Germinal center (tissue), 1 donor: Measurements from ENCODE around the gene PRUNE2.
A peak's percentile ranks its signal among the peaks of the same experiment; 100 is the strongest.

Source experiments
- DNase-seq: peaks from one replicate; pipeline ENCODE4 v3.0.0; 2012; ENCODE audit warnings: mixed read lengths, low spot score

PRUNE2 gene

DNA sequence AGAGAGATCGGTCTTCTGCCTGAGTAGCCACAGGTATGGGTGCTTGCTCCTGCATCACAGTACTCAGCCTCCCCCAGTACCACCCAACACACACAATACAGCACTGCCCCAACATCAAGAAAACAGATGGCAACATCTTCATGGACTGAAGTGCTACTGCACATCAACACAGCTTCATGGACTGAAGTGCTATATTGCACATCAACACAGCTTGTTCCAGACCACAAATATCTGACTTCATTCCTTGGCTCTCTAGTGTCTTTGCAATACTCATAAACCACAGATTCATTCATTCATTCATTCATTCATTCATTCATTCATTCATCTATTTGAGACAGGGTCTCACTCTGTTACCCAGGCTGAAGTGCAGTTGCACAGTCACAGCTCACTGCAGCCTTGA is 172.8 kb downstream of the PRUNE2 start:
- no peak for DNase-seq

DNA sequence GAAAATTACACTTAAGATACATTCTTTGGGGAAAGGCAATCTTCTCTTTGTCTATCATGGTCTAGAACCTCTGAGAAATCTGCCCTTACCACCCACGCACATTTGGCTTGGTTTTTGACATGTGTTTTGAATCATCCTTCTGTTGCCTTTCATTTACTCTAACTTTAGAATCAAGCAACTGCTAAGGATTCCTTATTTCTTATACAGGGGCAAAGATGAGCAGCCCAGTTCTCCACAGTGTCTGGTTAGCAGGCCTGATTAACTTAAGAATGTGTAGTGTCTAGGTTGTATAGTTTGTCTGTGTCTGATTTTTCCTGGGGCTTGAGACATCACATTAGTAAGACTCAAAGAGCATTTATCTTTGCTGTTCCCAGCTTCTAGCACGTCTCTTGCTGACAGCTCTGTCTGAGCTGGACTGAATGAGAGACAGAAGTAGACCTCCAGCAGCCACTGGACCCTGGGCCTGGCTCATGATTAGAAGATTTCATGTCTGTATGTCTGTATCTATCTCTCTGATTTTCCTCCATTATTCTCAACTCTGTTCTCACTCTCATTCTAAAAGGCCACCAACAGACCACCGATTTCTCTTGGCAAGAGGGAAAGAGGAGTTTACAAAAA is 173.5 kb downstream of the PRUNE2 start:
- no peak for DNase-seq

DNA sequence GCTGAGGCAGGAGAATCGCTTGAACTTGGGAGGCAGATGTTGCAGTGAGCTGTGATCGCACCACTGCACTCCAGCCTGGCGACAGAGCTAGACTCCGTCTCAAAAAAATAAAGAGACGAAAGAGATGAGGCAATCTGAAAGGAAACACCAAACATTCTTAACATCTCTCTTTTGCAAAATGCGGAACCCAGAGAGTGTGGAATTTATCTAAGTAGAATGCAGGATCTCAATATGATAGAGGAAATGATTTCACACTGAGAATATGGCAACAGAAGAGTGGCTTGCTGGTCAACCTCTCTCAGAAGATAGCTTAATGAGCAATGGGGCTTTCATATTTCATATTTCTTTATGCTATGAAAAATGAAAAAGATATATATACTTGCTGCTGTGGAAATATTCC is 175.1 kb downstream of the PRUNE2 start:
- no peak for DNase-seq

DNA sequence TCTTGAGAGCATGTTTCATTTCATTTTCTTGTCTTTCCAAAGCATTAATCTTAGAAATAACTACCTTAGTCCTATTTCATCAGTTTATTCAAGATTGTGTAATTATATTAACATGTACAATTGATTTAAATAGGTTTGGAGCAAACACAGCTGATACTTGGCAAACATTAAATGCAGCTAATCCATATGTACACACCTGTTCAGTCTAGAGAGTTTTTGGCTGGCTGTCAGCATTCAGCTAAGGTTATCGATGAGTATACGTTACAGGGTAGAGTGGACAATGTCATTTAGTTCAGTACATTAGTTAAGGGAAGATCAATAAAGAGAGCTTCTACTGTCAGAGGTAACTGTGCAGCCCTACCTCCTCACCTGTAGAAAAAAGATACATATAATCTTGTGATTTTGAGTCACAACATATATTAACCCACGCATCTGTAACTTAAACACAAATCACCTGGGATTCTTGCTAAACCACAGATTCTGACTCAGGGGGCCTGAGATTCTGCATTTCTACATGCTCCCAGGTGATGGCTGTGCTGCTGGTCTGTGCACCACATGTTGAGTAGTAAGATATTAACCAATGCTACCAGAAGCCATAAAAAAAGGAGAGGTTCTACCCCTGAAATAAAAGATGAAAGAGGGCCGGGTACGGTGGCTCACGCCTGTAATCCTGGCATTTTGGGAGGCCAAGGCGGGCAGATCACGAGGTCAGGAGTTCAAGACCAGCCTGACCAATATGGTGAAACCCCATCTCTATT is 175.8 kb downstream of the PRUNE2 start:
- no peak for DNase-seq

DNA sequence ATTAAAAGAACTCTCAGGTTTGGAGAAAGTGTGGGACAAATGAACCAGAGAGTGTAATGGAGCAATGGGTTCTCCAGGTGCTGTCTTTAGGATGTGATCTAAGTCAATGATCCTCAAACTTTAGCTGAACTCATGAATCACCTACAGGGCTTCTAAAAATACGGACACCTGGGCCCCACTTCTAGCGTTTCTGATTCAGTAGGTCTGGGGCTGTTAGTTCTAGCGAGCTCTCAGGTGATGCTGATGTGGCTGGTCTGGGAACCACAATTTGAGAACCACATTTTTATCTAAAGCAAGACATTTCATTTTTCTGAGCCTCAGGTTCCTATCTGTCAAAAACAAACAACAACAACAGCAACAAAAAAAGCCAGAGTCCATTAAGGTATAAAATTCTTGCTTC is 176.8 kb downstream of the PRUNE2 start:
- no peak for DNase-seq

DNA sequence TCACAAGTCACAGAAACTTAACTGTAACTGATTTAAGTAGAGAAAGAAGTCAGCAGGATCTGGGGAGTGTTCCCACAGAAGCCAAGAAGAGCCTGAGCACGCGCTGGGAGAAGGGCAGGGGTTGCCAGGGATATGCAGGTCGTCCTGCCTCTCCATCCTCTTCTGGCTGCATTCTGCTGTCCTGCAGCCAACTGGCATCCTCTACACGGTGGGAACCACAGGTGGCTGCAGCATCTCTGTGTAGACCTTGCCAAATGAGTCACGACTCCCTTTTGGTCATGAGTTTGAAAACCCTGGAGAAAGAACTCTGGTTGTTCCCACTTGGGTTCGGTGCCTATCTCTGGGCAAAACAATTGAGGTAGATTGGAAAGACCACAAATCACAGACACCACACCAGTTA is 180.0 kb downstream of the PRUNE2 start:
- DNase-seq, result no peak

DNA sequence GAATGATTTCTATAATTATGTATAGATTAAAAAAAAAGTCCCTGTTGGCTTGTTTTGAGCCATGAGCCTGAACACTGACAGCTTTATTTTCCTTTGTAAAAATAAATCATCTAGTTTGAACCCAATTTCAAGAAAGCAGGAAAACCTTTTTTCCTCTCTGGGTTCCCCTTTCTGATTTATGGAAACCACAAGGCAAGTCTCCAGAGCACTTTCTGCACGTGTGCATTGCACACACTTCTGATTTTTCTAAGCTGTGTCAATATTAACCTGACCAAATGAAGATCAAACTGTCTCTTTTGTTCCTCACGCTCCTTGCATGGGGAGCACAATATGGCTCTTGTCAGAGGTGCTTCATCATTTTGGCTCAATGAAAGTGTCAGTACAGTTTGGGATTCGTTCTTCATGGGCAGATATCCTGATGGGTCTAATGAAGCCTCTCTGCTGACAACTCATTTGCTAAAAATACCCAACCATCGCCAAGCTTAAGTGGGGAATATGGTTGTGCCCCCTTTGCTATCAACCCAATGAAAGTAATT is 180.8 kb downstream of the PRUNE2 start:
- DNase-seq, result no peak

DNA sequence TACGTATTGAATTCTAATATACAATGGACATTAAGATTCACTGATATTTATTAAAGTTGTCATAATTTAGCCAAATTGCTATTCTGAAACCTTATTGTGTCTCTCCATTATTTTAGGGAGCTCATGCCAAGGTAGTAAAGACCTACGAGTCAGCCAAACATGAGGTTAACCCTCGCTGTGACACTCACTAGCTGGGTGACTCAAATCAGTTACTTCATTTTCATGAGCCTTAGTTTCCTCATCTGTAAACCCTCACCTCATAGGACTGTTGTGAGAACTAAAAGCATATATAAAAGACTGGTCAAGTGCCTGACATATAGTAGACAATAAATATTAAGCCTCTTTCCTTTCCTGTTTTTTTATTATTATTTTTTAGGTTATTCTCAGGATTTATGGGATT is 185.7 kb downstream of the PRUNE2 start:
- no peak for DNase-seq

DNA sequence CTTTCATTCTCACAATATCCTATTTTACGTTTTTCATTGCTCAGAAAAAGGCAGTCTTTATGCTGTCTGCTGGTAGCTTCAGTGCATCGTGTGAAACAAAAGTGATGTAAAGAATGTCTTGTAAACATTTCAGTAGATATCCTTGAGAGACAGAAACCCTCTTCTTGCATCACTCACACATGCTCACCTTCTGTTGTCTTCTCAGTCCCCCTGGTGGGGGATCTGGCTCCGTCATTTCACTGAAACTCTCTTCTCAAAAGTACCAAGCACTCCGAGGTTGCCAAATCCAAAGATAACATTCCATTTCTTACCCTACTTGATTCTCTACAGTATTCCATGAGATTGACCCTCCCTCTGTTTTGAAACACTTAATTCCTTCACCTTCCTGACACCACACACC is 187.7 kb downstream of the PRUNE2 start:
- no peak for DNase-seq

DNA sequence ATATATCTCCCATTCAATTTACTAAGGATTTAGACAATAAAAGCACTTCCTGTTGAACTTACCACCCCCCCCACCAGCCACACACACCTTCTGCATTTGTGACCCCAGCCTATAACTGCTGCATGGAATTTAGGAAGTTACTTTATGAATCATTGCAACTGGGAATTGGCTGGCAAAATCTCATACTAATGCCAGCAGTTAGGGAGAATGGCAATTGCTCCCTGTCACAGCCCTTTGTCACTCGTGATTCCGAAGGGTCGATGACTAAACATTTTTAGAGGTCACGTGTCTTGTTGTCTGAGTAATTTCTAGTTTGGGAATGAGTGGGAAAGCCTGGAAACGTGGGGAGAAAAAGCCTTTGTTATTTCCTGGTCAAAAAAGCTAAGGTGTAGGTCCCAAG is 188.3 kb downstream of the PRUNE2 start:
- no peak for DNase-seq

DNA sequence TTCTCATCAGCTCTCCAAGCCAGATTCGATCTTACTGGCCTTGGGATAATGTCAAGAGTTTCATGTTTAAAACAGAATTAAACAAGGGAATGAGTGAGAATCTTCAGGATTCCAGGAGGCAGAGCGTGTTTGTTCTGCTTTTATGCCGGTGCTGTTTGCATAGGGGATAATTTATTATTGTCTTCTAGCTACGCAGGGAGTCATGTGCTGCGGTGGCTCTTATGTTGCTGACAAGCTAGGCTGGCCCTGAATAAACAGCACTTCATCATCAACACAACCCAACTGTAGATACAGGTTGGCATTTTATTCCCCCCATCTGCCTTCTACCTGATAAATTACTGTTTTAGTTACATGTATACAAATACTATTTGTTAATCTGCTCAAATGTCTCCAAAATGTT is 188.7 kb downstream of the PRUNE2 start:
- DNase-seq, result no peak

DNA sequence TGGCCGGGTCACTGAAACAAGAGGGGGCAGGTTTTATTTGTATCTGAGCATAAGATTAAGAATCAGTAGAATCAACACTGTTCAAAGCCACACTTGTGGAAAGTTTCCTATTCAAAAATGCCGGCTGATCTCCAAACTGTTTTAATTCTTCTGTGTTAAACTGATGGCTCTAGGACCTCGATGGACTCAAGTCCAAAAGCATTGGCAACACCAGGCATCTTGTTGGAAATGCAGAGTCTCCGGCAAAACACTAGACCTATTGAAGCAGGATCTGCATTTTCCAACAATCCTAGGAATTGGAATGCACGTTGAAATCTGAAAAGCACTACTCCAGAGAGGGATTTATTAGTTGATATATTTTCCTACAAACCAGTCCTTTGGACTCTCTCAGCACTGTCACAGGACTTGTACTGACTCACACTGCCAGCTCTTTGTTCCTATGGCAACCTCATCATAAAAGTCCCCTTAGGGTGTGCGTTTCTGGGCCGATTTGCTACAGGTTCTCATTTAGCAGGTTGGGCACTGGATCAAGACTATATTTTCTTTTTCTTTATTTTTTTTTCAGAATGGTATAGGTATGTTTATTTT is 189.7 kb downstream of the PRUNE2 start:
- DNase-seq, result no peak

DNA sequence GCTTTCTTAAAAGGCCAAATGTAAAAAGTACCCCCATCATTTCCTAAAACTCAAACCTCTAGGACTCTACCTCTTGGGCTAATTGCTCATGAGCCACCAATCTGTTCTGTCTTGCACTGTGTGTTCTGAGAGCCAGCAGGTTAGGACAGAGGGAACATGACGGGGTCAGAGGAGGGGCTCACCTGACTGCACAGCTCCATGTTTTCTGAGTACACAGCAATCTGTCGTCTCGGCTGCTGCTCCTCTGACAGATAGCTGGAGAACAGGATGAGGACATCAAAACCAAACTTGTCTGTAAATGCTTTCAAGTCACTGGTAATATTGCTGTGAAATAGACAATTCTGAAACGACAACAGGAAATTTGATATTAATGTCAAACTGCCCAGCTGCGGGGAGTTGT is 192.5 kb downstream of the PRUNE2 start:
- DNase-seq, result no peak

DNA sequence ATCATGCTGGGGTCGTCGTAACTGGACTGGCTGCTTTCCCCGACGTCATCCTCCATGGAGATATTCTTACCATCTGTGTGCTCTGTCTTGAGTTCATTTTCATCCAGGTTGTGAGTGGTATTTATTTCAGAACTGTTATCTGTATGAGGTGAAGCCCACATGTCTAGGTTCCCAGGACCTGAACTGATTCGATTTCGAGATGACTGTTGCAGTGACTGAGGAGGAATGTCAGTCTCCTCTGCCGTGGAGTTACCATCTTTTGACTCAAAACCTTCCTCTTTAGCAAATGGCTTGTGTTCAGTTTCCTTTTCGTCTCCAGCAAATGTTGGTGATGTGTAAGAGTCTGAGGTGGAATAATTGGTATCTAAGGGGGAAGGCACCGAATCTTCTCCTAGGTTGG is 196.9 kb downstream of the PRUNE2 start:
- DNase-seq, result no peak

DNA sequence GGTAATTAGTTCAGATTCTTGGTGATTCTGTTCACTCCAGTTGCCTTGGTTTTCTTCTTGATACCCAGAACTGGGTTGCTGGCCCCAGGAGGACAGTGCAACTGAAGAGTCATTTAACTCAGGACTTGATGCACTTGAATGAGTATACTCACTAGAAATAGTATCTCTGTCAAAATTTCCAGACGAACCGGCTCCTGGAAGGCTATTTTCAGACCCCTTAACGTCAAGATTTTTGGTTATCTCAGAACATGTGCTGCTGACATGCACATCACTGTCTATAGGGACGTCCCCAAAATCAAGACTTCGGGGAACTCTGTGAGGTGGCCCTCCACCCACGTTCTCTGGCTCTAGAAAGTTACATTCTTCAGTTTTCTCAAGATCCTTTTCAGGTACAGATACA is 198.4 kb downstream of the PRUNE2 start:
- DNase-seq, result no peak

DNA sequence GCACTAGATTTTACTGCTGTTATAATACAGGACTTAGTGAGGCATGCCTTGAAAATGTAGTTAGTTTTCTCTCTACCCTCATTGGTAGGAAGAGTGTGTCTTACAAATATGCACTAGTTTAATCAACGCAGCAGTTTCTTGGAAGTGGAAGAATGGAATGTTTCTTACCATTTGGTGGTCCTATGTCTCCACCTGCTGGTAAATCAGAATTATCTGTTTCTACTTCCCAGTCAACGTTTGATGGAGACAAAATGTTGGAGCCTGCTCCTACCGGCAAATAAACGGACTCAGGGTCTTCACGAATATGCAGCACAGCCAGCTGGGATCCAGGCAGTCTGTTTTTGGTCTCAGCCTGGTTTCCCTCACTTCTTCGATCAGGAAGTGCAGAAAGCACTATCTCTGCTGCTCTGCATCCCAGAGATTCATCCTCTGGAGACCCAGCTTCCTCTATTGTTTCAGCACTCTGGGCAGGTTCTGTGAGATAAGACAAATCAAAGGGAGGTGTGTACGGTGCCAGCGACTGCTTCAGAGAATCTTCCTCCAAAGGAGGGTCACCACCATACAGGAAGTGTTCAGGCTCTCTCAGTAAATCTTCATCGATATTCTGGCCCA is 201.2 kb downstream of the PRUNE2 start:
- DNase-seq, result peak; percentile 37

DNA sequence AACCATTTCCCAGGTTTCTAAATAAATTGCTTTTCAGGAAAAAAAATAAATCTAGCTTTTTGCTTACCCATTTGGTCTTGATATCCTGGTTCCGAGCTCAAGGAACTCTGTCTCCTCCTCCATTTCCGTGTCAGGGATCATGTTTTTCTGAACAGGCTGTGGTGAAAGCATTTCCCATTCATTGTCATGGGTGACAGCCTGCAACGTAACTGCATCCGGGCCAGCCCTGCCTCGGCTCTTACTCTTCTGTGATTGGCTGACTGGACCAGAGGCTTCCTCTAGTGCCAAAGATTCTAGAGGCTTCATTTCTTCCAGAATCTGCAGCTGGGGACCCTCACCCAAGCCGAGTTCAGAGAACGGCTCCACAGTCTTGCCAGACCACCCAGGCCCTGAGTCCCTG is 202.6 kb downstream of the PRUNE2 start:
- no peak for DNase-seq

DNA sequence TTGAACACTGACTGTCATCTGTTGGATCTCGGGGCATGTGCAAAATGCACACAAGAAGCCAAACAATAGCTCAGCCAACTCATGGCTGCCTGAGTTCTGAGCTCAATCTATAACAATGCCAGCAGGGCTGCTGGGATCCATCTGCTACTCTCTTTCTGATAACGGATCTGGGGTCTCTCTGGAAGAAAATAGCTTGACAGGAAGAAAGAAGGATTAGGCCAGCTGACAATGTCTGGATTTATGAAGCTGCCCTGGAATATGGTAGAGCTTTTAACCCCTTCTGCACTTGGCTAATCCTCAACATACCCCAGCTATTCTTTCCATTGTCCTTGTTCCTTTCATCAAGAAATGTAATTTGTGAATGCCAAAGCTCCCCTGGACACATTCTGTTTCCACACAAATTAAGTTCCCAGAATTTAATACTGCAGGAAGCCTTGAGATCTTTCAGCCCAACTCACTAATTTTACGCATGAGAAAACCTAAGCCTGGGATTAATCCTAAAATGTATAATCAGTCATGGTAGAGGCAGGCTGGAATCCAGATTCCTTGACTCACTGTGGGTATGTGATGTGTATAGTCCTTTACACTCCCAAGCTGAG is 204.4 kb downstream of the PRUNE2 start:
- no peak for DNase-seq

DNA sequence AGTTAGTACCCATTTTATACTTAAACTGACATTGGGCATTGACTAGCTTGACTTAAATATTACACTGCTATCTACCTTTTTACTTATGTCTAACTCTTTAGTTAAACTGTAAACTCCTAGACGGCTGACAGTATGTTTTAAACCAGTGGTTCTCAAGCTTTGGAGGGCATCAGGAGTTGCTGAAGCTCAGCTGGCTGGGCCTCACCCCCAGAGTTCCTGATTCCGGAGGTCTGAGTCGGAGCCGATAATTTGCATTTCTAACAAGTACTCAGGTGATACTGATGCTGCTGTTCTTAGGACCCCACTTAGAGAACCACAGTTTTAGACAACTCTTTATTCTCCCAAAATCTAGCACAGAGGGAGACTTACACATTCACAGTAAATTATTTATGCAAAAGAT is 205.0 kb downstream of the PRUNE2 start:
- DNase-seq, result no peak

DNA sequence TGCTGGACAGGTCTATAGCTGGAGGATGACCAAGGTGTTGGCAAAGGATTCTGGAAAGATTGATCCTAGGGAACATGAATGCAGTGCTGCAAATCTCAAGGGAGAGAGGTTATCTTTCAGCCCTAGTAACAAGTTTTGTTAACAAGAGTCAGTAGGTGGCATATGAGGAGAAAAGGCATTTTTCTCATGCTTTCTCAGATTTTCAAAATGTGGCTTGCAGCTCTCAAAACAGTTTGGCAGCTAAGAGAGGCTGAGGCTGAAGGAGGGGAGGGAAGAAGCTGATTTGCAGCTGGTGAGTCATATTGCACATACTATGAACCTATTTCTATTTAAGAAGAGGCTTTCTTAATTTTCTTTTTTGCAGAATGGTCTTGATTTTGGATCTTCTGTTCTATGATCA is 205.9 kb downstream of the PRUNE2 start:
- DNase-seq, result no peak

DNA sequence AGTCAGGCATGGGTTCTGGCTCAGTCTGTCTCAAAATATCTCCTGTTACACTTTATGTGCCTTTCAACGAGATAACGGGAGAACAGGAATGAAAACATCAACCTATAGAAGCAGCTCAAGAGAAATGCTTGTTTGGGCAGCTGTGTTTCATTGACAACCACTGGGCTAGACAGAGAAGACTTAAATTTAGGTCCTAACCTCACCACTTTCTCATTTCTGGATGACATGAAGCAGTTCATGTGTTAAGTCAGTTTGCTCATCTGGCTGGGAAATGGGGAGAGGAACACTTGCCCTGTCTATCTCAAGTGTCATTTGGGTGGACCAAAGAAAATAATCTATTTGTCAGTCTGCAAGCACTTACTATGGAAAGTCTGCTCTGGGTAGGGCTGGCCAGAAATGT is 208.4 kb downstream of the PRUNE2 start:
- no peak for DNase-seq

DNA sequence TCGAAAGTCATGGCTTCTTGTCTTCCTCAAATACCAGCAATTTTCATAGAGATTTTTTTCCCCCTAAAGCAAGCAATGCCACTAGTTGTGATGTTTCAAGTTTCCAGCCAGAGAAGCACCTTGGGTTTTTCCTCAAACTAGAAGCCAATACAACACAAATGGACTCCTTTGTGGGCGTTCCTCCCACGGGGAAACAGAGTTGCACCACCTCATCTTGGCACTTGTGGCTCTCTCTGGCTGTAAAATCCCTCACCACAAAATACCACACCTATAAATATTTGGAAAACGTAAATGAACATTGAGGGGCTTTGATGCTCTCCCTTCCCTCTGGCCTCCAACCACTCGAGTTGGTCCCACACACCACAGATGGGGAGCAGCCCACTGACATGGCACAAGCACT is 208.8 kb downstream of the PRUNE2 start:
- DNase-seq, result no peak

DNA sequence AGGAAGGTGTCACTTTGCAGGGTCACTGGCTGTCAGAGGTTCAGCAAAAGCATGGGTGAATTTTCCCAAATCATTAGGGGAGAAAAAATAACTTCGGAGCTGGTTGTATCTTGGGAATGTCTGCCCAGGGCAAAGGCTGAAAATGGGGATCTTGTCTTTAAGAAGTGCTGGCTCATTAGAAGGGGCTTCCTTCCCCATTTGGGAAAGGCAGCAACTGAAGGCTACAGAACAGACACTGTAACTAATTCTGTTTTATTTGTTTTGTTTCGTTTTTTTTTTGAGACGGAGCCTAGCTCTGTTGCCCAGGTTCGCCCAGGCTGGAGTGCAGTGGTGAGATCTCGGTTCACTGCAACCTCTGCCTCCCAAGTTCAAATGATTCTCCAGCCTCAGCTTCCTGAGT is 212.0 kb downstream of the PRUNE2 start:
- DNase-seq, result no peak
